Subcutaneous adipose tissue (tissue), 4 donors: ENCODE results near the gene CD300H. TPM values are rescaled to one million over a fixed set of nuclear protein-coding genes. Genes with fewer than 3 reads are reported as not detected.

Experiments
- total RNA-seq, 4 donors: library from RNA; depleted of rRNA; stranded (reverse); fragments of >200 nt; gene quantifications; one replicate each; pipeline ENCODE4 v1.1.0, GENCODE V29; 2016
- TF ChIP-seq, protein P1 (sequence below): fragments of 450-650 bp; IDR thresholded peaks from one replicate; pipeline ENCODE4 v1.5.1; 2016; ENCODE audit warnings: low read depth, mild to moderate bottlenecking, control low read depth, antibody characterized with exemption, moderate library complexity

The CD300H gene
- total RNA-seq, 4 donors from 2014 or later: not detected

DNA sequence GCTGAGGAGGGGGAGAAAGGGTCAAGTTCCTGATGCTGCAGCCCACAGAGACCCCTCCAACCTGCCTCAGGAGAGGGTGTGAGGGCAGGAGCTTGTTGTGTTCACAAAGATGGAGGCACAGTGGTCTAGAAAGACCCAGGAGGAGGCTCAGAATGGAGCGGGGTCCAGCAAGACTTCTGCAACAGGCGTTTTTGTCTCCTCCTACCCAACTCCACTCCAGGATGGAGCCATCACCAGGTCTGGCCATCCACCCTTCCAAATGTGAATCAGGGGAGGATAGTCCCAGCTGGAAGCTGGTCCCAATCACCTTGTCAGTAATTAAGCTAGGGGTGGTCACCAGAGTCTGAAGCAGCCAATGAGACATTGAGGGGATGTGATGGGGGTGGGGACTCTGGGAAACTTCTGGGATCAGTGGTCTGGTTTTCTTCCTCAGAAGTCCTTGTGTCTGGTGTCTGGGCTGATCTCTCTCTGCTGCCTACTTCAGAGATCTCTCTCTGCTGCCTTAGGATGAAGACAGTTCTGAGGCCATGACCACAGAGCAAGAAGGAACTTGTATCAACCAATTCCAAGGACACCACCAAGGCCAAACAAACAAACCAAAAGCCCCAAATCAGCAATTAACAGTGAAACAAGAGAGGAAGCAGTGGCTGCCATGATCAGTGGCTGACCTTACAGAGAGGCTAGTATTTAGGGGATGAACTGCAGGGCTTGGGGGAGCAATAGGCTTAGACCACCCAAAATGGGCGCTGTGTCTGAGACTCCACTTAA lies 50.6 kb downstream of the CD300H start:
- TF ChIP-seq, protein P1, sequence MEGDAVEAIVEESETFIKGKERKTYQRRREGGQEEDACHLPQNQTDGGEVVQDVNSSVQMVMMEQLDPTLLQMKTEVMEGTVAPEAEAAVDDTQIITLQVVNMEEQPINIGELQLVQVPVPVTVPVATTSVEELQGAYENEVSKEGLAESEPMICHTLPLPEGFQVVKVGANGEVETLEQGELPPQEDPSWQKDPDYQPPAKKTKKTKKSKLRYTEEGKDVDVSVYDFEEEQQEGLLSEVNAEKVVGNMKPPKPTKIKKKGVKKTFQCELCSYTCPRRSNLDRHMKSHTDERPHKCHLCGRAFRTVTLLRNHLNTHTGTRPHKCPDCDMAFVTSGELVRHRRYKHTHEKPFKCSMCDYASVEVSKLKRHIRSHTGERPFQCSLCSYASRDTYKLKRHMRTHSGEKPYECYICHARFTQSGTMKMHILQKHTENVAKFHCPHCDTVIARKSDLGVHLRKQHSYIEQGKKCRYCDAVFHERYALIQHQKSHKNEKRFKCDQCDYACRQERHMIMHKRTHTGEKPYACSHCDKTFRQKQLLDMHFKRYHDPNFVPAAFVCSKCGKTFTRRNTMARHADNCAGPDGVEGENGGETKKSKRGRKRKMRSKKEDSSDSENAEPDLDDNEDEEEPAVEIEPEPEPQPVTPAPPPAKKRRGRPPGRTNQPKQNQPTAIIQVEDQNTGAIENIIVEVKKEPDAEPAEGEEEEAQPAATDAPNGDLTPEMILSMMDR: no peak

DNA sequence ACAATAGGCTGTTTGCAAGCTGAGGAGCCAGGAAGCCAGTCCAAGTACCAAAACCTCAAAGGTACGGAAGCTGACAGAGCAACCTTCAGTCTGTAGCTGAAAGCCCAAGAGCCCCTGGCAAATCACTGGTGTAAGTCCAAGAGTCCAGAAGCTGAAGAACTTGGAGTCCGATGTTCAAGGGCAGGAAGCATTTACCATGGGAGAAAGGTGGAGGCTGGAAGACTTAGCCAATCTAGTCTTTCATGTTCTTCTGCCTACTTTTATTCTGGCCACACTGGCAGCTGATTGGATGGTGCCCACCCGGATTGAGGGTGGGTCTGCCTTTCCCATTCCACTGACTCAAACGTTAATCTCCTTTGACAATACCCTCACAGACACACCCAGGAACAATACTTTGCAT lies 51.4 kb downstream of the CD300H start:
- TF ChIP-seq, protein P1: no peak

DNA sequence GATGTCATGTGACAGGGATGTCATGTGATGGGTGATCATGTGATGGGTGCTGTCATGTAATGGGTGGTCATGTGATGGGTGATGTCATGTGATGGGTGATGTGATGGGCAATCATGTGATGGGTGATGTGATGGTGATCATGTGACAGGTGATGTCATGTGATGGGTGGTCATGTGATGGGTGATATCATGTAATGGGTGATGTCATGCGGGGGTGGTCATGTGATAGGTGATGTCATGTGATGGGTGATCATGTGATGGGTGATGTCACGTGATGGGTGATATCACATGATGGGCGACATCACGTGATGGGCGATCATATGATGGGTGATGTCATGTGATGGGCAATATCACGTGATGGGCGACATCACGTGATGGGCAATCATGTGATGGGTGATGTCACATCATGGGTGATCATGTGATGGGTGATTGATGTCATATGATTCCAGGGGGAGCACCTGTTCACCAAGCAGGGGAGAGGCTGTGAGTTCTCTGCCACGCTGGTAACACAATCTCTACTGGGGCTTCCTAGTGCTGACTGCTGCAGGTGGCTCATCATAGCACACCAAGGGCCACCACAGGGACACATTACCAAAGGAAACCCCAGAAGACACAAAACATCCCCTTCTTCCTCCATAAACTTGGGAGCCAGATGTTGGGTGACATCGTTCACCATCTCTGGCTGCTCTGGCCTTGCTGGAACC lies 52.5 kb downstream of the CD300H start:
- TF ChIP-seq, protein P1: no peak

DNA sequence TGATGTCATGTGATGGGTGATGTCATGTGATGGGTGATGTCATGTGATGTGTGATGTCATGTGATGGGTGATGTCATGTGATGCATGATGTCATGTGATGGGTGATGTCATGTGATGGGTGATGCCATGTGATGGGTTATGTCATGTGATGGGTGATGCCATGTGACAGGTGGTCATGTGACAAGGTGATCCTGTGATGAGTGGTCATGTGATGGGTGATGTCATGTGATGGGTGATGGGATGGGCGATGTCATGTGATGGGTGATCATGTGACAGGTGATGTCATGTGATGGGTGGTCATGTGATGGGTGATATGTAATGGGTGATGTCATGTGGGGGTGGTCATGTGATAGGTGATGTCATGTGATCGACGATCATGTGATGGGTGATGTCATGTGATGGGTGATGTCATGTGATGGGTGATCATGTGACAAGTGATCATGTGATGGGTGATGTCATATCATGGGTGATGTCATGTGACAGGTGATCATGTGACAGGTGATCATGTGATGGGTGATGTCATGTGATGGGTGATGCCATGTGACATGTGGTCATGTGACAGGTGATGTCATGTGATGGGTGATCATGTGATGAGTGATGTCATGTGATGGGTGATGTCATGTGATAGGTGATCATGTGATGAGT lies 53.2 kb downstream of the CD300H start:
- TF ChIP-seq, protein P1: no peak

DNA sequence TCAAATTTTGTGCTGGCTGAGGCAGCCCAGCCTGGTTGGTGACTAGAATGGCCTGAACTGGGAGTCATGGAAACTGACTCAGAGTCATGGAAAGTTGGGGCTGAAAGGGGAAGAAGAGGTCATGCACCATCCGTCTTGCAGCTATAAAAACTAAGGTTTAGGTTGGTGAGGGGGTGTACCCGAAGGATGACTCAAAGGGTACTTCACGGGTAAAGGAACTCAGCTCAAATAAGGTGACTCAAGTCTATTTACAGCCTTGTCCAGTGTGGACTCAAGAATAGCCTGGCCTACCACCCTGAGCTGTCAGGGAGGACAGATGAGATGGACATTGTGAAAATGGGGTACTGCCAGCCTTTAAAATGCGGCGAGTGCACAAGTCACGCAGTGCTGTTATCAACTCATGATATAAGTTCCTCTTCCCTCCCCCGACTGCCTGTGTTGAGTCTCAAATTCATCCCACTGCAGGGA lies 54.7 kb downstream of the CD300H start:
- TF ChIP-seq, protein P1: no peak

DNA sequence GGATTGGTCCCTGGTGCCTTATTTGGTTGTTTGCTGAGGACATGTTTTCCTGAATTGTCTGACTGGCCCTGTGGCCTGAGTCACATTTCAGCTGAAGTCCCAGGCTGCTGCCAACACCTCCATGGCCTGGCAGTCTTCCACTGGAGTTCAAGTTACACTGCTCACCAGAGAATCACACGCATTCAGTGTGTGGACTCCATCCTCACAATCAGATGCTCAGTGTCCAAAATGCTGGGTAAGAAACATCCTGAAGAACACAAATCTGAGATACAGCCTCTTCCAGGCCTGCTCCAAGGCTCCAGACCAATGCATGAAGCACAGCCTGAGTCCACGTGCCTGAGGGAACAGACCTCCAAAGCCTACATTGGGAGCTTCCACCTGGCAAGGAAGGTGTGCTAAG lies 55.3 kb downstream of the CD300H start:
- TF ChIP-seq, protein P1: no peak

Other genes with a start within 250 kb of the CD300H start
- 1 to 10 TPM in 2 of 4 donors, under 1 TPM in 2; 0.49 to 8.5 (median 0.89) TPM for gene KIF19, start 241.3 kb downstream of the CD300H start, total RNA-seq
- not detected for gene BTBD17, start 205.6 kb downstream of the CD300H start, total RNA-seq
- under 1 TPM in 1 of 4 donors, not detected in 3; 0.22 TPM for gene GPR142, start 200.0 kb downstream of the CD300H start, total RNA-seq
- gene GPRC5C, start 135.4 kb downstream of the CD300H start, total RNA-seq: 10 to 100 TPM in 2 of 4 donors, 1 to 10 TPM in 2; 3.8 to 19.8 (median 9.9) TPM
- 10 to 100 TPM in 1 of 4 donors, 1 to 10 TPM in 3; 1.9 to 100.0 (median 5.2) TPM for gene CD300A, start 100.9 kb downstream of the CD300H start, total RNA-seq
- 10 to 100 TPM in 1 of 4 donors, under 1 TPM in 2, not detected in 1; 0.33 to 36.4 (median 0.88) TPM for gene CD300LB, start 36.0 kb downstream of the CD300H start, total RNA-seq
- gene CD300C, start 21.4 kb downstream of the CD300H start, total RNA-seq: 1 to 10 TPM in 3 of 4 donors, under 1 TPM in 1; 0.65 to 4.0 (median 2.5) TPM
- gene CD300LD, start 24.8 kb upstream of the CD300H start, total RNA-seq: not detected
- gene CD300E, start 56.2 kb upstream of the CD300H start, total RNA-seq: 1 to 10 TPM in 3 of 4 donors, under 1 TPM in 1; 0.38 to 1.2 (median 1.1) TPM
- gene CD300LF, start 145.4 kb upstream of the CD300H start, total RNA-seq: 1 to 10 TPM in 2 of 4 donors, under 1 TPM in 1, not detected in 1; 0.98 to 6.8 (median 1.1) TPM
- gene RAB37, start 169.7 kb upstream of the CD300H start, total RNA-seq: 1 to 10 TPM in 3 of 4 donors, not detected in 1; 1.0 to 2.4 (median 1.9) TPM
- 10 to 100 TPM; 10.3 to 26.2 (median 15.1) TPM for gene NHERF1, start 181.1 kb upstream of the CD300H start, total RNA-seq
- gene NAT9, start 208.8 kb upstream of the CD300H start, total RNA-seq: 10 to 100 TPM; 12.4 to 20.0 (median 18.3) TPM